Effector memory CD4-positive, alpha-beta T cell (primary cell): Measurements from ENCODE around the gene SRGAP2.
"Not testable (repeated sequence)": the region's sequence is repeated elsewhere in the genome, so short reads cannot be mapped to it uniquely, and the experiment has no call there.

Experiments
- DNase-seq, 3 donors: peaks; one replicate each; pipeline ENCODE4 v3.0.0-alpha.2; 2020
- H3K27ac ChIP-seq: 2 replicates; pipeline ENCODE4 v1.7.0; 2013; ENCODE audit warnings: mild to moderate bottlenecking, low read length, moderate library complexity; ENCODE audit not compliant: insufficient read depth, poor library complexity, severe bottlenecking
- H3K27me3 ChIP-seq: replicated peaks from 2 replicates; pipeline ENCODE4 v1.7.0; 2013; ENCODE audit warnings: mild to moderate bottlenecking, low read length; ENCODE audit not compliant: insufficient read depth, control insufficient read depth, poor library complexity, severe bottlenecking
- H3K36me3 ChIP-seq: 2 replicates; pipeline ENCODE4 v1.7.0; 2013; ENCODE audit warnings: mild to moderate bottlenecking, low read length, moderate library complexity; ENCODE audit not compliant: control insufficient read depth, insufficient read depth
- H3K4me1 ChIP-seq: 2 replicates; pipeline ENCODE4 v1.7.0; 2013; ENCODE audit warnings: low read length, mild to moderate bottlenecking; ENCODE audit not compliant: control insufficient read depth, insufficient read depth, poor library complexity, severe bottlenecking
- H3K4me3 ChIP-seq: 2 replicates; pipeline ENCODE4 v1.7.0; 2013; ENCODE audit warnings: low read length, low read depth, mild to moderate bottlenecking; ENCODE audit not compliant: insufficient read depth, poor library complexity, severe bottlenecking
- H3K9me3 ChIP-seq: 2 replicates; pipeline ENCODE4 v1.7.0; 2013; ENCODE audit warnings: mild to moderate bottlenecking, low read length, moderate library complexity; ENCODE audit not compliant: control insufficient read depth

SRGAP2 gene

DNA sequence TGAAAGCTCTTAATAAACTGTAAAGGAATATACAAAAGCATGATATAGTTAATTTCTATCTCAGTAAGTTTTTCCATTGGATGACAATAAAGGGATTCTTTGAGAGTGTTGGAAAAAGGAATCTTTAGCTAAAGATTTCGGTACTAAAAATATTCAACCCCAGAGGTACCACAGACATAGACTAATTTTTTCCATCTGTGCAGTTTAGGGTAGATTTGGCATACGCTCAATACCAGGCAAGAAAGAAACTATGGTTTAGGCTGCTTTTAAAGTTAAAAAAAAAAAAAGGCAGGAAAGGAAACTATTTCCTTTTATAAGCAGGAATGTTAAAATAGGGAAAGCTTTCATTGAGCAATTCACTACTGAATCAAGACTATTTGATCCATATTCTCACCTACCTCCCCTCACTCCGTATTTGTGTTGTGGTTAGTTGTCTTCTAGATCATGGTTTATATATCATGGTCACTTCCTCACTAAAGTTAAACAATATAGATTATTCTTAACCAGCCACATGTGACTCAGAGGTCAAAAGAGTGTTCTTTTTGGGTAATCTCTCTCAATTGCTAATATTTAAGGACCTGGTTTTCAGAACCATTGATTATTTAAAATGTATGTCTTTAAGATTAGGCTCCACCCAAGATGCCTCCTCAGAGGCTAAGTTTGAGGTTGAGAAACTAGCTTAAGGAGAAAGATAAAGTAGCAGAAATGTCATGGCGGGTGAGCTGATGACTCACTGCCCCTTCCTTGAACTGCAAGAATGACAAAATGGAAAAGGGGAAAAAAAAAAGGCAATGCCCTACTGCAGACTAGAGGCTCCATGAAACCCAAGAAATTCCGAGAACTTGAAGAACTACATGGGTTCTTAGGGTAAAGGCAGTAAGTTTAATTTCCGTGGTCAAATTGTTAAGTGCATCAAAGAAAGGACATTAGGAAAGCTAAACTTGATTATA lies 20.7 kb upstream of the SRGAP2 start:
- not testable (repeated sequence) for H3K36me3 ChIP-seq, DNase-seq, H3K9me3 ChIP-seq, H3K27ac ChIP-seq, H3K4me3 ChIP-seq, H3K27me3 ChIP-seq, H3K4me1 ChIP-seq

GRCh38 chr1:206183788-206184187 lies 19.6 kb upstream of the SRGAP2 start:
- not testable (repeated sequence) for DNase-seq, H3K27me3 ChIP-seq, H3K4me3 ChIP-seq, H3K36me3 ChIP-seq, H3K9me3 ChIP-seq, H3K4me1 ChIP-seq, H3K27ac ChIP-seq

DNA sequence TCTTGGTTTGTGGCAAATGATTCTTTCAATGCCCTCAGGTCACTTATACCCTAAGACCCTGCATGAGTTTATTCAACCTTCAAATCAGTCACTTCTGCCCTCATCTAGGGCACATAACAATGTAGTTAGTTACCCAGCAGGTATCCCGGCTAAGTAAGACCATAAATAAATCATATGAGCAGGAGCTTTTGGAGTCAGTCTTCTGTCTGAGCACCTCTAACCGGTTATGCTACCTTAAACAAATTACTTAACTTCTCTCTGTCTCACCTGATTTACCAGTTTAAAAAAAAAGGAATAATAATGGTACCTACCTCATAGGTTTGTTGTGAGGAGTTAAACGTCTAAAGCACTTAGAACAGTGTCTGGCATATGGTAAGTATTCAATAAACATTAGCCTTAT lies 17.6 kb upstream of the SRGAP2 start:
- H3K4me3 ChIP-seq, H3K27me3 ChIP-seq, H3K27ac ChIP-seq, H3K9me3 ChIP-seq, H3K36me3 ChIP-seq, DNase-seq, H3K4me1 ChIP-seq: not testable (repeated sequence)

DNA sequence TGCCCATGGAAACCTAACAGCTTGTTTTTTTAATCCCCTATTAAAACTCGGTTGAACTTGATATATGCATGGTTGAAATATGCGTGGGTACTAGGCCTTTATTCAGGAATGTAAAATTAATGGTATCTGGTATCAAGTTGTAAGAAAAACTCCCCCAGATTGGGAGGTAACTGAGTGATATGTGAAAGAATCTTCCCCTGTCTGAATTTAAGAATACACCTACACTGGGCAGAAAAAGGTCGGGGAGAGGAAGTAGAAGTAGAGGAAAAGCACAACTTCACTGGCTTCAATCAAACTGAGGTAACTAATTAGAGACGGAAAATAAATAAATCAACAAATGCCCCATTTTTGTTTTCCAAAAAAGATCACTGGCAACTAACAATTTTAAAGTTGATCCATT lies 16.5 kb upstream of the SRGAP2 start:
- H3K4me1 ChIP-seq, H3K4me3 ChIP-seq, DNase-seq, H3K27me3 ChIP-seq, H3K36me3 ChIP-seq, H3K27ac ChIP-seq, H3K9me3 ChIP-seq: not testable (repeated sequence)

GRCh38 chr1:206195182-206195581 lies 8.2 kb upstream of the SRGAP2 start:
- H3K27ac ChIP-seq, H3K9me3 ChIP-seq, H3K36me3 ChIP-seq, H3K4me1 ChIP-seq, H3K27me3 ChIP-seq, H3K4me3 ChIP-seq, DNase-seq: not testable (repeated sequence)

GRCh38 chr1:206196748-206197424 lies 6.5 kb upstream of the SRGAP2 start:
- not testable (repeated sequence) for H3K27me3 ChIP-seq, H3K9me3 ChIP-seq, H3K4me1 ChIP-seq, H3K27ac ChIP-seq, H3K36me3 ChIP-seq, H3K4me3 ChIP-seq, DNase-seq

DNA sequence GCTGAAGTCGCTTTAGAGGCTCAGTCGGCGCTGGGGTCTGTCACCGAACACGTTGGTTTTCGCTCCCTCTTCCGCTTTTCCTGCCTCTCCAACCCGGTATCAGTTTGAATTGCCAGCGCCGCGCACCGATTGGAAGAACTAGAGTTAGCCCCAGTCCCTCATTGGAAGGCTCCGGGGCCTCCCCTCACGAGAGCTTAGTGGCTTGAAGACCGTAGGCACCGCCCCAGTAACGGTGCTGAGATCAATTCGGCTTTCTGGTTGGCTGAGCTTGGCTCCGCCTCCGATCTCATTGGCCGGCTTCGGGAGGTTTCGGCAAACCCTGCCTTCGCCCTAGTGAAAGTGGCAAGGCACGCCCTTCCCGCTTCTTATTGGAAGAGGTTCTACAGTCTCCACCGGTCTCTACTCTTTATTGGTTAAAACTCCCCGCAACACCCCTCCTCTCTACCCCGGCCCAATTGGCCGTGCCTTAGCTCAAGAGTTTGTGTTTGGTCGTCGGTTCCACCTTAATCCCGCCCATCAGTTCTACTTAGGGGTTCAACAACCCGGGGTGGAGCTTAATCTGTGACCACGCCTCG lies 465 bp upstream of the SRGAP2 start, which contains the start of gene FAM72A:
TSS of gene FAM72A (minus strand) at position 51 of the 575 bp plus-strand sequence. CDS start 814 bp downstream, outside the sequence.
- H3K9me3 ChIP-seq, H3K36me3 ChIP-seq, H3K4me1 ChIP-seq, H3K27me3 ChIP-seq, H3K27ac ChIP-seq: not testable (repeated sequence)
- peak; percentile 96 to 99 (median 97) for DNase-seq
- H3K4me3 ChIP-seq, result peak within 1 kb of the TSS; percentile 49

GRCh38 chr1:206204159-206204511 lies 794 bp downstream of the SRGAP2 start:
- not testable (repeated sequence) for H3K27ac ChIP-seq

DNA sequence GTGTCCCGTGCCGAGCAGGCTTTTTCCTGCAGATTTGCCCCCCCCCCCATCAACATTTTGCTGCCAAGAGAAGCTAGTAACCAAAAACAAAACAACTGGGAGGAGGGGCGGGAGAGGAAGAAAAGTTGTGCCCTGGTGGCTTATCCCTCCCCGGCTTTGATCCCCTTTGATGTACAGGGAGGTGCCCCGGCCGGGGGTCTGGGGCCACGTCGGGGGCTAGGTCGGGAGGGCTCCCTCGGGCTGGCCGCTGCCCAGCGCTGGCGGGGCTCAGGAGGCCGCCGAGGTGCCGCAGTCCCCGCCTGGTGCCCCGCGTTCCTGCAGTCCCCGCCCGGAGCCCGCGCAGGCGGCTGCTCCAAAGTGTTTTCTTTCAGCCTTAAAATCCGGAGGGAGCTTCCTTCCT lies 1.5 kb downstream of the SRGAP2 start:
- peak overlapping the region; percentile 39 for H3K4me3 ChIP-seq
- not testable (repeated sequence) for H3K27ac ChIP-seq, DNase-seq

More at GRCh38 chr1:206204159-206204511, 794 bp downstream of the SRGAP2 start:
- not testable (repeated sequence) for H3K4me1 ChIP-seq, H3K9me3 ChIP-seq, H3K27me3 ChIP-seq, H3K36me3 ChIP-seq, H3K4me3 ChIP-seq, DNase-seq

DNA sequence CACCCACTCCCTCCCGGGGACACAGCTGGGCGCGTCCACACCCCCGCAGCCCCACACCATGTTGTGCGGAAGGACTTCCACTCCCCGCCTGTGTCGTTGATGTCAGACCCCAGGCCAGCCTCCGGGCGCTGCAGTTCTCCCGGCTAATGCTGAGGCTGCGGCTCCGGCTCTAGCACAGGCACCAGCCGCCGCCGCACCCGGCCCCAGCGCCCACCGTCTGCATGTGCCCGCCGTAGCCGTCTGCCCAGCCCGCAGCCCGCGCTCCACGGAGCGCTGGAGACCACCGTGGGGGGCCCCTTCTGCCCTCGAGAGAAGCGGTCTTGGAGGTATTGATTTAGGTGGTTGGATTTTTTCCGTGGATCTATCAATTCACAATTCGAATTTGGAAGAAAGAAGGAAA lies 2.2 kb downstream of the SRGAP2 start:
- not testable (repeated sequence) for H3K27ac ChIP-seq, H3K4me3 ChIP-seq, H3K9me3 ChIP-seq, H3K36me3 ChIP-seq, DNase-seq, H3K27me3 ChIP-seq, H3K4me1 ChIP-seq

More for the DNA sequence above, 1.5 kb downstream of the SRGAP2 start:
- not testable (repeated sequence) for H3K4me1 ChIP-seq, H3K27me3 ChIP-seq, H3K9me3 ChIP-seq, H3K36me3 ChIP-seq
